CD4-positive, alpha-beta T cell (primary cell): Measurements from ENCODE around the gene RNF157. TPM values are rescaled to one million over a fixed set of nuclear protein-coding genes. Genes with fewer than 3 reads are reported as not detected.

Experiments used
- ATAC-seq: fragments of 200-7000 bp; cut with Tn5 transposase; one replicate; pipeline ENCODE4 v1.10.0; 2022; ENCODE audit warnings: mild to moderate bottlenecking; ENCODE audit not compliant: poor library complexity
- CTCF ChIA-PET: fragments of 350-600 bp; sonication (Branson Sonifier 250); formaldehyde crosslinking; loops from one replicate; lab custom pipeline; 2021; ENCODE audit warnings: antibody characterized with exemption, inconsistent platforms; lab: Charles Lee
- POLR2A ChIA-PET: fragments of 350-600 bp; sonication (Branson Sonifier 250); formaldehyde crosslinking; loops from one replicate; lab custom pipeline; 2021; ENCODE audit warnings: antibody characterized with exemption, inconsistent platforms; lab: Charles Lee
- DNase-seq, 14 experiments: peaks; one replicate each; pipeline ENCODE4 v3.0.0-alpha.2; 2013 to 2020; ENCODE audit warnings: mixed read lengths in 2 of 14
- H3K27ac ChIP-seq, 2 donors: one replicate each; pipeline versions ENCODE4 v1.5.1 to v1.7.0; 2013; ENCODE audit warnings: low read length in 2 of 2, low read depth in 1 of 2, mild to moderate bottlenecking in 1 of 2
- H3K27me3 ChIP-seq, 2 experiments: 1 replicate in 1 of 2; 2 replicates in 1 of 2; pipeline versions ENCODE4 v1.6.1 to v1.7.0; 2013; ENCODE audit warnings: low read length in 2 of 2, control low read depth in 1 of 2, mild to moderate bottlenecking in 1 of 2, moderate library complexity in 1 of 2; ENCODE audit not compliant: insufficient read depth in 2 of 2, control insufficient read depth in 1 of 2
- H3K36me3 ChIP-seq: one replicate; pipeline ENCODE4 v1.6.1; 2013; ENCODE audit warnings: low read length, control low read depth; ENCODE audit not compliant: insufficient read depth
- H3K4me1 ChIP-seq: one replicate; pipeline ENCODE4 v1.6.1; 2013; ENCODE audit warnings: low read length, control low read depth; ENCODE audit not compliant: insufficient read depth
- H3K4me3 ChIP-seq: one replicate; pipeline ENCODE4 v1.5.1; 2013; ENCODE audit warnings: mild to moderate bottlenecking, low read length, moderate library complexity
- H3K9me3 ChIP-seq, 2 experiments: 1 replicate in 1 of 2; 2 replicates in 1 of 2; pipeline versions ENCODE4 v1.6.1 to v1.7.0; 2013; ENCODE audit warnings: low read length in 2 of 2, mild to moderate bottlenecking in 2 of 2, control low read depth in 1 of 2, moderate library complexity in 1 of 2; ENCODE audit not compliant: control insufficient read depth in 1 of 2, insufficient read depth in 1 of 2
- H3K27ac Mint-ChIP-seq: one replicate; pipeline ENCODE4 v1.8.0; 2020; ENCODE audit warnings: mixed read lengths
- H3K27me3 Mint-ChIP-seq: one replicate; pipeline ENCODE4 v1.8.0; 2021; ENCODE audit warnings: mixed read lengths
- H3K36me3 Mint-ChIP-seq: one replicate; pipeline ENCODE4 v1.8.0; 2021; ENCODE audit warnings: low read depth, mixed read lengths
- H3K4me1 Mint-ChIP-seq: one replicate; pipeline ENCODE4 v1.8.0; 2021; ENCODE audit warnings: low read depth, mixed read lengths
- H3K4me3 Mint-ChIP-seq: one replicate; pipeline ENCODE4 v1.8.0; 2020; ENCODE audit warnings: mild to moderate bottlenecking, mixed read lengths
- H3K9me3 Mint-ChIP-seq: one replicate; pipeline ENCODE4 v1.8.0; 2020; ENCODE audit warnings: mixed read lengths
- intact Hi-C, 2 experiments: fragments of 100-400 bp; cut with DNase I in 1 of 2; cut with micrococcal nuclease in 1 of 2; formaldehyde crosslinking; loops; one replicate each; pipeline versions ENCODE4 v1.15.1 to v1.9.0; 2023 to 2025; cut with DNase I, micrococcal nuclease
- total RNA-seq, 174 experiments: library from RNA in 2 of 174; stranded (reverse) in 2 of 174; gene quantifications; one replicate each; pipeline ENCODE4 v1.2.3 and lab custom pipeline; 2021 to 2026
- TF ChIP-seq, protein P1 (sequence below): fragments of 200-600 bp; IDR thresholded peaks from one replicate; pipeline ENCODE4 v1.8.0; 2022; ENCODE audit warnings: antibody characterized with exemption, mild to moderate bottlenecking

RNF157 gene
- total RNA-seq, 2 experiments from 2014 or later = 18.5 to 21.1 TPM

DNA sequence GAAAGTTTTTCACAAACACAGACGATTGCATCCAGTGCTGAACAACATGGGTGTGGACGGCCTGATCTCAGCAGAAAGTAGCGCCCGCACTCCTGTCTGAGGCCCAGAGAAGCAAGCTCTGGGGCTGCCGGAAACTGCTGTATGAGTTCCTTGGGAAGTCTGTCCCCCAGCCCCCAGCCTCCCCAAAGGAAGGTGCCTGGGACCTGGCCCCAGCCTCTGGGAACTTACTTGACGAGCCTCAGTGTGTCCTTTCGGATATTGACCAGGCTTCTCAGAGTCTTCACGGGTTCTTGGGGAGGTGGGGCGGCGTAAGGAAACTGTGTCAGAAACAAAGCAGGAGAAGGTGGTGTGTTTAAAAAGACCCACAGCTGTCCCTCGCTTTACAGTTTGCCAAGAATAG lies 66.8 kb downstream of the RNF157 start:
- no peak for ATAC-seq
- no peak overlapping the region for H3K4me3 Mint-ChIP-seq
- Histone ChIP-seq H3K4me1 (peaks cover 25% of the 10 kb centered on the region), H3K9me3 (no peaks in the 10 kb centered on the region), H3K36me3 (peaks cover 13% of the 10 kb centered on the region), H3K4me3 (no peak overlapping the region), H3K27me3 (no peaks in the 10 kb centered on the region), H3K27ac (no peak overlapping the region)
- CTCF ChIA-PET = interaction anchor here (1.0 kb wide), 1 partner anchor 8 kb away, joined by 4 read pairs; no protein-coding TSS in a partner anchor
- intact Hi-C loops = no loop called here
- POLR2A ChIA-PET = interaction anchor here (0.9 to 7.1 kb wide), 2 partner anchors 18 to 21 kb away, joined by 3 to 58 read pairs; no protein-coding TSS in a partner anchor
- peaks cover 36% of the 10 kb centered on the region for H3K4me1 Mint-ChIP-seq
- H3K9me3 Mint-ChIP-seq = no peaks in the 10 kb centered on the region
- no peak overlapping the region for H3K27ac Mint-ChIP-seq
- TF ChIP-seq, protein P1, sequence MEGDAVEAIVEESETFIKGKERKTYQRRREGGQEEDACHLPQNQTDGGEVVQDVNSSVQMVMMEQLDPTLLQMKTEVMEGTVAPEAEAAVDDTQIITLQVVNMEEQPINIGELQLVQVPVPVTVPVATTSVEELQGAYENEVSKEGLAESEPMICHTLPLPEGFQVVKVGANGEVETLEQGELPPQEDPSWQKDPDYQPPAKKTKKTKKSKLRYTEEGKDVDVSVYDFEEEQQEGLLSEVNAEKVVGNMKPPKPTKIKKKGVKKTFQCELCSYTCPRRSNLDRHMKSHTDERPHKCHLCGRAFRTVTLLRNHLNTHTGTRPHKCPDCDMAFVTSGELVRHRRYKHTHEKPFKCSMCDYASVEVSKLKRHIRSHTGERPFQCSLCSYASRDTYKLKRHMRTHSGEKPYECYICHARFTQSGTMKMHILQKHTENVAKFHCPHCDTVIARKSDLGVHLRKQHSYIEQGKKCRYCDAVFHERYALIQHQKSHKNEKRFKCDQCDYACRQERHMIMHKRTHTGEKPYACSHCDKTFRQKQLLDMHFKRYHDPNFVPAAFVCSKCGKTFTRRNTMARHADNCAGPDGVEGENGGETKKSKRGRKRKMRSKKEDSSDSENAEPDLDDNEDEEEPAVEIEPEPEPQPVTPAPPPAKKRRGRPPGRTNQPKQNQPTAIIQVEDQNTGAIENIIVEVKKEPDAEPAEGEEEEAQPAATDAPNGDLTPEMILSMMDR = no peak
- DNase-seq = no peak
- H3K36me3 Mint-ChIP-seq = peaks cover 7% of the 10 kb centered on the region
- H3K27me3 Mint-ChIP-seq = no peaks in the 10 kb centered on the region

DNA sequence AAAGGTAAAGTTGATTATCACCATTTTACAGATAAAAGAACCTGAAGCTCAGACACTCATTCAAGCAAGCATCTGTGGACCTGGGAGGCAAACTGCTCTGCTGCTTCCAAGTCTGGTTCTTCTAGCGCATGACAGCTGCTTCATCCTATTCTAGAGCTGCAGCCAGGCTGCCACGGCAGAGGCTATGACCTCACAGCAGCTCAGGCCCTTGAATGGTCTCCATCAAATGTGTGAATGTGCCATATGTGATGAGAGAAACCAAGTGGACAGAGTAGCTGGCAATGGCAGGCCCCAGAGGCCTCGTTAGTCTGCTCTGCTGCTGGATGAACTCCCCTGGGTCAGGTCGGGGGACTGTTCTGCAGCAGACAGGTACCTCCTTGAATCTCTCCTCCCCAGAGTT lies 68.6 kb downstream of the RNF157 start:
- no peaks in the 10 kb centered on the region for H3K27me3 ChIP-seq
- Mint-ChIP-seq H3K36me3 (peaks cover 14% of the 10 kb centered on the region), H3K4me3 (no peak overlapping the region), H3K4me1 (peaks cover 30% of the 10 kb centered on the region), H3K27me3 (no peaks in the 10 kb centered on the region), H3K9me3 (no peaks in the 10 kb centered on the region), H3K27ac (no peak overlapping the region)
- no peak overlapping the region for H3K4me3 ChIP-seq
- no peak for ATAC-seq
- no peak for DNase-seq
- TF ChIP-seq, protein P1 = no peak
- no peak overlapping the region for H3K27ac ChIP-seq
- ChIA-PET CTCF (interaction anchor here (1.0 to 1.4 kb wide), 2 partner anchors 9 to 108 kb away, joined by 3 to 4 read pairs; no protein-coding TSS in a partner anchor), POLR2A (no interaction called here)
- intact Hi-C loops = no loop called here
- H3K9me3 ChIP-seq = no peaks in the 10 kb centered on the region
- peaks cover 7% of the 10 kb centered on the region for H3K4me1 ChIP-seq
- peaks cover 22% of the 10 kb centered on the region for H3K36me3 ChIP-seq

DNA sequence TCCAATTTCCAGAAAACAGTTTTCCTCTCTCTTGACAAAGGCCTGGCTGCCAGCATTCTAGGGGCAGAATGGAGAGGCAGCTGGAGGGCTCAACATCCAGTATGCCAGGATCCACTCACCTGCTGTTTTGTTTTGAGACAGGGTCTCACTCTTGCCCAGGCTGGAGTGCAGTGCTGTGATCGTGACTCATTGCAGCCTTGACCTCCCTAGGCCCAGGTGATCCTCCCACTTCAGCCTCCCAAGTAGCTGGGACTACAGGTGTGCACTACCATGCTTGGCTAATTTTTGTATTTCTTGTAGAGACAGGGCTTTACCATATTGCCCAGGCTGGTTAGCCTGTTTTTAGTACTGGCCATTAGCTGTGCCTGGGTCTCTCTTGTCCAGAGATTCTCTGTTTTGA lies 70.2 kb downstream of the RNF157 start:
- H3K4me1 ChIP-seq = peaks cover 3% of the 10 kb centered on the region
- no peak overlapping the region for H3K4me3 ChIP-seq
- ChIA-PET POLR2A (interaction anchor here (1.7 kb wide), 1 partner anchor 9 kb away, joined by 7 read pairs; no protein-coding TSS in a partner anchor), CTCF (interaction anchor here (2.7 kb wide), 1 partner anchor 10 kb away, joined by 17 read pairs; no protein-coding TSS in a partner anchor)
- no peaks in the 10 kb centered on the region for H3K27me3 Mint-ChIP-seq
- intact Hi-C loops = no loop called here
- TF ChIP-seq, protein P1 = no peak
- ATAC-seq = no peak
- no peaks in the 10 kb centered on the region for H3K9me3 ChIP-seq
- H3K27ac ChIP-seq = no peak overlapping the region
- peaks cover 25% of the 10 kb centered on the region for H3K4me1 Mint-ChIP-seq
- no peak for DNase-seq
- H3K27me3 ChIP-seq = no peaks in the 10 kb centered on the region
- no peak overlapping the region for H3K4me3 Mint-ChIP-seq
- peaks cover 19% of the 10 kb centered on the region for H3K36me3 Mint-ChIP-seq
- no peaks in the 10 kb centered on the region for H3K9me3 Mint-ChIP-seq
- no peak overlapping the region for H3K27ac Mint-ChIP-seq
- peaks cover 27% of the 10 kb centered on the region for H3K36me3 ChIP-seq
